ENCODE results near the gene MITF.
A peak's percentile ranks its signal among the peaks of the same experiment; 100 is the strongest.

MITF gene
- 0 reads per million in 4 donors for total RNA-seq

GRCh38 chr3:69739204-69740102 lies at the start of gene MITF:
MITF (plus strand) TSS chr3:69739464; CDS start chr3:69739598, 134 bp downstream.
- DNase-seq = peak in 1 of 5 donors; percentile 29

GRCh38 chr3:69691860-69692259 lies 47.4 kb upstream of the MITF start:
- no peak for DNase-seq

- DNase-seq = no peak
These were observed 46.5 kb upstream of the MITF start for GRCh38 chr3:69692761-69693160.

GRCh38 chr3:69695443-69695842 lies 43.8 kb upstream of the MITF start:
- no peak for DNase-seq

- no peak for DNase-seq
These were observed 43.3 kb upstream of the MITF start for GRCh38 chr3:69695933-69696332.

GRCh38 chr3:69696367-69696766 lies 42.9 kb upstream of the MITF start:
- no peak for DNase-seq

- no peak for DNase-seq
These were observed 41.9 kb upstream of the MITF start for GRCh38 chr3:69697381-69697780.

GRCh38 chr3:69698728-69699127 lies 40.5 kb upstream of the MITF start:
- no peak for DNase-seq

GRCh38 chr3:69699183-69699582 lies 40.1 kb upstream of the MITF start:
- no peak for DNase-seq

GRCh38 chr3:69700949-69701348 lies 38.3 kb upstream of the MITF start:
- no peak for DNase-seq

- DNase-seq = no peak
These were observed 28.9 kb upstream of the MITF start for GRCh38 chr3:69710153-69710977.

- no peak for DNase-seq
These were observed 27.0 kb upstream of the MITF start for GRCh38 chr3:69712269-69712668.

GRCh38 chr3:69712933-69713332 lies 26.3 kb upstream of the MITF start:
- no peak for DNase-seq

GRCh38 chr3:69715204-69715603 lies 24.1 kb upstream of the MITF start:
- DNase-seq = no peak

- DNase-seq = no peak
These were observed 23.1 kb upstream of the MITF start for GRCh38 chr3:69716119-69716518.

GRCh38 chr3:69718866-69719586 lies 20.2 kb upstream of the MITF start:
- no peak for DNase-seq

GRCh38 chr3:69719587-69720122 lies 19.6 kb upstream of the MITF start:
- no peak for DNase-seq

GRCh38 chr3:69720824-69721223 lies 18.4 kb upstream of the MITF start:
- DNase-seq = no peak

- no peak for DNase-seq
These were observed 15.9 kb upstream of the MITF start for GRCh38 chr3:69723389-69723788.

GRCh38 chr3:69724722-69725435 lies 14.4 kb upstream of the MITF start:
- DNase-seq = no peak

GRCh38 chr3:69725994-69726571 lies 13.2 kb upstream of the MITF start:
- no peak for DNase-seq
